ENCODE data around the gene PPDPF.

- TF ChIP-seq POLR2AphosphoS5 (IDR thresholded peaks at IDR 0.05; ENCODE audit: low read depth, low read length) (no peak), SIN3A (IDR thresholded peaks at IDR 0.05; ENCODE audit: borderline replicate concordance, insufficient read depth, low read length) (no peak)
These were observed 7.4 kb upstream of the PPDPF start for GRCh38 chr20:63513207-63513606.
